GM19239 (cell line): ENCODE results near the gene FGR.
"Not testable (repeated sequence)": the region's sequence is repeated elsewhere in the genome, so short reads cannot be mapped to it uniquely, and the experiment has no call there.

Experiments used
- DNase-seq: peaks from one replicate; pipeline ENCODE4 v3.0.0; 2011; ENCODE audit warnings: low spot score; ENCODE audit not compliant: insufficient read length
- FAIRE-seq: peaks from 2 replicates; lab custom pipeline; 2011; peaks lifted over from hg19 to GRCh38; lab: Jason Lieb, UNC

Gene FGR

DNA sequence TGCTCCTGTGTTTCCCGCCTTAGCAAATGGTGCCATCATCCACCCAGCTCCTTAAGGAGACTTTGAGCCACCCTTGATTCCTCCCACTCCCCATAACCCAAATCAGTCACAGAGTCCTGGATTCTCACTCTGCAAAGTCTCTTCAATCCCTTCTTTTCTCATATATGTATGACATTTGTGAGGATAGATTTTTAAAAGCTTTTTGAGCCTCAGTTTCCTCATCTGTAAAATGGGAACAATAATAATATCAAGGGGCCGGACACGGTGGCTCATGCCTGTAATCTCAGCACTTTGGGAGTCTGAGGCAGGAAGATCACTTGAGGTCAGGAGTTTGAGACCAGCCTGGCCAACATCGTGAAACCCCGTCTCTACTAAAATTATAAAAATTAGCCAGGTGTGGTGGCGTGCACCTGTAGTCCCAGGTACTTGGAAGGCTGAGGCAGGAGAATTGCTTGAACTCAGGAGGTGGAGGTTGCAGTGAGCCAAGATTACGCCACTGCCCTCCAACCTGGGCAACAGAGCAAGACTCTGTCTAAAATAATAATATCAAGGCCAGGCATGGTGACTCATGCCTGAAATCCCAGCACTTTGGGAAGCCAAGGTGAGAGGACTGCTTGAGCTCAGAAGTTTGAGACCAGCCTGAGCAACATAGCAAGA lies 15.1 kb downstream of the FGR start:
- not testable (repeated sequence) for FAIRE-seq, DNase-seq

DNA sequence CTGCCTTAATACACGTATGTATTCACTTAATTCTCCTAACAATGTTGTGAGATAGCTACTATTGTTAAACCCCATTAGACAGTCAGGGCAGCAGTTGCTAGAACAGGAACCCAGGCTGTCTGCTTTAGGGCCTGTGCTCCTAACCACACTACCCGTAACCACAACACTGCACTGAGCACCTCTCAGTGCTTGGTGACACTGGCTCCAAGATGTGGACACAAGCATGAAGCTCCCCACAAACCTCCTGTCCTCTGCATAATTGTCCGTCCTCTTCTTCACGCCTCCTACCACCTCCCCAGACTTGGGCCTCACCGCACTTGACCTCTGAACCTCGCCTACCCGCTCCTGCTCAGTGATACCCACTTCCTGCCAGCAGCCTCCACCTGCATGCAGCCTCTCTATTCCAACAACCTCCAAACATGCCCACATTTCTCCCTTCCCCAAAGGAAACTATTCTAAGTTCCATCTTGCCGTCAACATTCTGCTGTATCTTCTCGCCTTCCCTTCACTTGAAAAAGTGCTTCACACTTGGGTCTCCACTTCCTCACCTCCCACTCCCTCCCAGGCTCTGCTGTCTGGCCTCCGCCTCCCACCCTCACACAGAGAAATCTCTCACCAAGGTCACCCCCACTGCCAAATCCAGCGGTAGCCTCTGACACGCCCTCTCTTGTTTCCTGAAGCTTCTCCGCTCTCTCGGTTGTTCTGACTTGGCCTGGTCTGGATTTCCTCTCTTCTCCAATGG lies 16.5 kb downstream of the FGR start:
- FAIRE-seq (peak; percentile 78), DNase-seq (no peak)

DNA sequence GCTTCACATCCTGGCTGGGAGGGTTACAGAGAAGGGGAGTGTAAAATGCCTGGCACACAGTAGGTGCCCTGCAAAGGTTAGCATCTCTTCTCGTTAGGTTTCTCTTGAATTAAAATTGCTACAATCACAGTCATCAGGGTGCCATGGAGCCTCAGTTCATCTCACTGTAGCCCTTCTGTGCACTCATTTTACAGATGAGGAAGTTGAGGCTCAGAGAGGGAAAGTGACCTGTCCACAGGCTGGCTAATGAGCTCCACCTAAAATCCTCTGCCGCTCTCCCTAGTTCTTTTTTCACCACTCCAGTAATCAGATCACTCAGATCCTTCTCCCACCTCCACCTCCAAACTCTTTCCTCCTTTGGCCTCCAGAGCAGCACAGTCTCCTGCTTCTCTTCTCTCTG lies 17.6 kb downstream of the FGR start:
- DNase-seq (no peak), FAIRE-seq (no peak)

GRCh38 chr1:27616441-27616840 lies 18.5 kb downstream of the FGR start:
- DNase-seq (no peak), FAIRE-seq (peak; percentile 4)

DNA sequence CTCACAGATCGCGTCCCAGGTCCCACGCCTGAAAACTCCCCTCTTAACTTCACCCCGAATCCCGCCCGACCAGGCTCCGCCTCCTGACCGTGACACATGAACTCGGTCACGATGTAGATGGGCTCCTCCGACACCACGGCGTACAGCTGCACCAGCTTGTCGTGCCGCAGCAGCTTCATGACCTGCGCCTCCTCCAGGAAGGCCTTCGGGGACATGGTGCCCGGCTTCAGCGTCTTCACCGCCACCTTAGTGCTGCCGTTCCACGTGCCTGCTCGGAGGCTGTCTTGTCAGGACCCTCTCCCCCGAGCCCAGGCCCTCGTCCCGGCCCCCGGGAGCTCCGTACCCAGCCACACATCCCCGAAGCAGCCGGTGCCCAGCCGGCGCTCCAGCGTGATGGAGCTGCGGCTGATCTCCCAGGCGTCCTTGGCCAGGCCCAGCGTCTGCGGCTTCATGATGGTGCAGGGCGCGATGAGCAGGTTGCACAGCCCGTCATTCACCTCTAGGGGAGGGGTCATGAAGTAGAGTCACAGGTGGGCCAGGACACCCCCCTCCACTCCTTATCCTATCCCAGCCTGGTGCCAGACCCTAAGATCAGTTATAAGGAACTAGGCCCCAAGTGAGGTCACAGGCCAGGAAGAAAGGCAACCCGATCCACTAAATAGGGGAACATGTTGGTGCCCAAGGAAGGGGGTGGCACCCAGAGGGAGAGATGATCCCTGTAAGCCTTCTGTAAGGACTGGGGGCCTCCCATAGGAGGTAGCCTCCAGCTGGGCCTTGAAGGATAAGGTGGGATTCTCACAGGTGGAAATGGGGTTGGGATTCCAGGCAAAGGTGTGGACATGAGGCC lies 19.4 kb downstream of the FGR start:
- FAIRE-seq: no peak
- no peak for DNase-seq

DNA sequence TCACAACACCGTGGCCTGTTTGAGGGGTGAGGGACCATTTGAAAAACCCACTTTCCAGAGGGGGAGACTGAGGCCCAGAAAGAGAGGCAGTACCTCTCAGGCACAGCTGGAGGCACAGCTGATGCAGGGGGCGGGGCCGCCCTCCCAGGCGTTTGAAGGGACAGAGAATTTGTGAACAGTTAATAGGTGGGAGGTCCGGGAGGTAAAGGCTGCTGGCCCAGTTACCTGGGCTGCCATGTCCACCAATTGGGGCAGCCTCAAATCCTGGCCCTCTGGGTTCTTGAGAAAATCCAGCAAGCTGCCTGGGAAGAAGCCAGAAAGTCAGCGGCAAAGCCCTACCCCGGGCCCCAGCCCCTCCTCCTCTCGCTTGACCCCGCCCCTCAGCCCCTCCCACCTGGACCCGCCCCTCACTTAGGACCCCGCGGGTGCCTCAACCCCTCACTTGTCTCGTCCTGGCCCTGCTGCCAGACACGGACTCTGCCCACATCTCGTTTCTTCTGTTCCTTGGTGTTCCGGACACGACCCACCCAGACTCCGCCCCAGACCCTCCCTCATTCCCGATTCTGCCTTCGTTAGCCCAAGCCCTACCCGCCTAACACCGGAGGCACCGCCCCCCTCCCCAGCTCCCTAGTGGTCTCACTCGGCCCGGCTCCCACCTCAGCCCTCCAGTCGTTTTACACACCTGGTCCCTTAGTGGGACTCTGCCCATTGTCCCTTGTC lies 20.2 kb downstream of the FGR start:
- FAIRE-seq (no peak), DNase-seq (no peak)

DNA sequence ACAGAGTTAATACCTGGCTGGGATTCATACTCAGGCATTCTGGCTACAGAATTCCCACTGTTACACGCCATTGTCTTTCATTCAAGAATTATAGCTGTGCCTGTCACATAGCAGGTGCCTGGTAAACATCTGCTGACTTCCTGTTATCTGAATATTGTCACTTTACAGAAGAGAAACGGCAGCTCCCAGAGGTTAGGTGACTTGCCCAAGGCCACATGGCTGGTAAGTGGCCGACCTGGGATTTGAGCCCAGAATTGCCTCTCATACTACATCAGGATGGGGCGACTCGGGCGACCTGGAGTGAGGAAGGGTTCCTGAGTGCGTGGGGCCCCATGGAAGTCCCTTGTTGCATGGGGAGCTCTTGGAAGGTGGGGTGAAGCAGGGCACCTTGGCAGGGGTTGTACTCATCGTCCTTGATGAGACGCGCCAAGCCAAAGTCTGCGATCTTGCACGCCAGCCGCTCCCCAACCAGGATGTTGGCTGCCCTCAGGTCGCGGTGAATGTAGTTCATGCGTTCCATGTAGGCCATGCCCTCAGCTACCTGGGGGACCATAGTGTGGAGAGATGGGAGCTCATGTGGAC lies 20.9 kb downstream of the FGR start:
- FAIRE-seq (no peak), DNase-seq (no peak)

GRCh38 chr1:27612718-27613117 lies 22.3 kb downstream of the FGR start:
- no peak for DNase-seq
- FAIRE-seq: no peak

- FAIRE-seq (no peak), DNase-seq (no peak)
Observed at GRCh38 chr1:27611450-27611849, 23.5 kb downstream of the FGR start.

GRCh38 chr1:27609618-27610240 lies 25.3 kb downstream of the FGR start:
- DNase-seq (no peak), FAIRE-seq (peak; percentile 76)

DNA sequence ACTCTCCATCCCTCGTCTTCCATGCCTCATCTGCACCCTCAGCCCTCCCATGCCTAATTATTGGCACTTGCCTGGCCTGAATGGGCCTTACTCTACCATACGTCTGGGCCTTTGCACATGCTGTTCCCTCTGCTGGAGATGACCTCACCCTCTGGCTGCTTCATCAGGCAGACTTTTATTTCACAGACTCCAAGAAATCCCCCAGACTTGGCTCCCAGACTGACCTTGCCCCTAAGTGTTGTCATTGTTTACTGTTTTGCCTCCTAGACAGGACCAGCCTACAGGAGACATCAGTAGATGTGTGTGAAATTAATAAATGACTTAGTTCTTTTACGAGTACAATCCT lies 25.8 kb downstream of the FGR start:
- DNase-seq: no peak
- FAIRE-seq: no peak

GRCh38 chr1:27607239-27607804 lies 27.7 kb downstream of the FGR start:
- no peak for FAIRE-seq
- no peak for DNase-seq

DNA sequence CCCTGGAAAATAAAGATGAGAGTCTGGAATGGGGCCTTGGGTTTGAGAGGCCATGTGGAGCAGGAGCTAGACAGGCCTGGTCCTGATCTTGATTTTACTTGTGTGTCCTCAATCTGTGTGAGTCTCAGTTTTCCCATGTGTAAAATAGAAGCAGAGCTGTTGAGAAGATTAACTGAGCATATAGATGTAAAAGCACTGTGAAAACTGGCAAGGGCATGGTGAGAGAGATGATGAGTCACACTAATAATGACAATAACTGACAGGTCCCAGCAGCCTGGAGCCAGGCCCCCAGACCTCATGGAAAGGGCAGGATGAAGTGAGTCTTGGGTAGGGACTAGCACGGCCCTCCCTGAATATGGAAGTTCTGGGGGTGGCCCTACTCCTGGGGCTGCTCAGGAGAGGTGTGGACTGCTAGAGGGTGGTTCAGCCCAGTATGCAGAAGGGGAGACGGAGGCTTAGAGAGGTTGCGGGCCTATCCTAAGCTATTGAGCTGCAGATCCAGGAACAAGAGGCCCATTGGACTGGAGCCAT lies 28.2 kb downstream of the FGR start:
- no peak for DNase-seq
- no peak for FAIRE-seq

- FAIRE-seq: peak; percentile 96
- no peak for DNase-seq
Observed at GRCh38 chr1:27605796-27606707, 28.9 kb downstream of the FGR start.

- DNase-seq (no peak), FAIRE-seq (no peak)
Observed at GRCh38 chr1:27605300-27605766, 29.7 kb downstream of the FGR start.

- FAIRE-seq (peak; percentile 67), DNase-seq (no peak)
Observed at GRCh38 chr1:27604579-27605299, 30.2 kb downstream of the FGR start.
